GM21786 (cell line): ENCODE data around the gene NMT1.

Experiments
- ATAC-seq: cut with Tn5 transposase; IDR thresholded peaks from one replicate; pipeline ENCODE4 v1.9.1; 2021; ENCODE audit not compliant: unreplicated experiment

Gene NMT1

DNA sequence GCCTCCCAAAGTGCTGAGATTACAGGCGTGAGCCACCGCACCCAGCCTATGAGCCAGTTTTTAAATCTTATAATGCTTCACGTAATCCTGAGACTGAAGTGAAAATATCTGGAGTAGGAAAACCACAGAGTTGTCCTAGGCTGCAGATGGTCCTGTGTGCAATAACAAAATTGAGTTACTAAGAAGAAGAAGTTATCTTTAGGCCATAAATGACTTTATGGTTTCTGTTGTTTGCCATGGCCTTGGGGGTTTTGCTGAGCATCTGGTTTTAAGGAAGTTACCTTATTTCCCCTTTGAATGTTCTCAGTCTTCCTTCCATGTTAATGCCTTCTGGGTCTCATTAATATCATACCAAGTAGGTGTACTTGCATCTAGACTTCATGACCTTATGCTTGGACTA lies 16.5 kb downstream of the NMT1 start:
- no peak for ATAC-seq

DNA sequence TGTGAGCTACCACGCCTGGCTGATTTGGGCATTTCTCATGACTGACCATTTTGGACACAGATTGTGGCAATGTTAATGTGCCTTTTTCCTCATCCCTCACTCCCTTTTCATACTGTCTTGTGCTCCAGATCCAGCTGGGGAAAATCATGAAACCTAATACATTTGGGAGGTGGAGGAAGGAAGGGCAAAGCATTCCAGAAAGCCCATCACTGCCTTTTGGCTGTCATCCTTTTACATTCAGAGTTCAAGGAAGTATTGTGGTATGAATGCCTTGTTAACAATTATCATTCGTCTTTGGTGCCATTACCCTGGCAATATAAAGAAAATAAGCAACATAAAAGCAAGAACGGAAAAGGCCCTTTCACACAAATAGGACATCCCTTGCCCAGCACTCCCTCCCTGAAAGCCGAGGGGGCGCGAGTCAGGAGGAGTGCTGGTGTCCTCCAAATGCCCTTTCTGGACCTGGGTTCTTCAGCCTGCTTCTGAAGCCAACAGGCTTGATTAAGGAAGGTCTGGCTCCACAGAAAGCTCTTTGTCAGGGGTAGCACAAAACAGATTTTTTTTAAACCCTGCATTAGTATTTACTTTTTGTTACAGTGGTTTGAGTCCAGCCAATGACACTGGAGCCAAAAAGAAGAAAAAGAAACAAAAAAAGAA lies 20.1 kb downstream of the NMT1 start:
- no peak for ATAC-seq

GRCh38 chr17:45086391-45086790 lies 25.3 kb downstream of the NMT1 start:
- ATAC-seq = no peak

- no peak for ATAC-seq
Observed at GRCh38 chr17:45086865-45087503, 25.9 kb downstream of the NMT1 start.

DNA sequence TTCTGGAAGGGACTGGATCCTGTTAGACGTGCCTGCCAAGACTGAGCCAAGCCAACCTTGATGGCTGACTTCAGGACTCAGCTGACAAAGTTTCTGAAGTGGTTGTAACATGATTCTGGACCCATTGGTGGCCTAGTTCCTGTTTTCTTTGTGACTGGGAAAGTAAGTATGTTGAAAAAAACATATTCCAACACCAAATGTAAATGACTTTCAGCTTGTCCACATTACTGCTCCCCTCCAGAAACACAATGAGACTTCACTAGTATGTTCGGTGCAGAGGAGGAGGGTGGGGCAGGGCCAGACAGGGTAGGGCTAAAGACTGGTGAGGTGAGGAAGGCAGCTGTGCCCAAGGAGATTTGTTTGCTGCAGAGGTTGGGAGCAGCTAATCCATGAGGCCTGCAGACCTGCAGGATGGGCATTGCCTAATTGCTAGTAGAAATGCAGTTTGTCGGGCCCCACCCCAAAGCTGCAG lies 26.4 kb downstream of the NMT1 start:
- ATAC-seq = no peak

- ATAC-seq = no peak
Observed at GRCh38 chr17:45087978-45088377, 26.9 kb downstream of the NMT1 start.

DNA sequence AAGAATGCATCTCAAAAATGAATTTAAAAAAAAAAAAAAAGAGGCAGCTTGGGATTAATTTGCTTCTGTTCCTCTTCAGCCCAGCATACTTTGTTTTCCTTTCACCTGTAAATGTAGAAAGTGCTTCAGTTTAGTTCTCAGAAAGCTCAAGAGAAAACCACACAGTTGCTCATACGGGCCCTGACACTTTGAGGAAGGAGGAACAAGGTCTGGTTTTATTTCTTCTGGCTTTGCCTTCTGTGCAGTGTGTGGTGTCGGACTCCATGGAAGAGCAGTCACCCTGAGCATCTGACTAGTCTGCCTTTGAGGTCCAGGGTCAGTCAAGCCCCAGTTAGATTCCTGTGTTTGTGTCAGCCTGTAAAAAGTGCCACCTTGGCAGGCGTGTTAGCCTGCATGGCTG lies 27.6 kb downstream of the NMT1 start:
- no peak for ATAC-seq

- ATAC-seq = no peak
Observed at GRCh38 chr17:45090711-45091110, 29.6 kb downstream of the NMT1 start.

- no peak for ATAC-seq
Observed at GRCh38 chr17:45091778-45092425, 30.8 kb downstream of the NMT1 start.

DNA sequence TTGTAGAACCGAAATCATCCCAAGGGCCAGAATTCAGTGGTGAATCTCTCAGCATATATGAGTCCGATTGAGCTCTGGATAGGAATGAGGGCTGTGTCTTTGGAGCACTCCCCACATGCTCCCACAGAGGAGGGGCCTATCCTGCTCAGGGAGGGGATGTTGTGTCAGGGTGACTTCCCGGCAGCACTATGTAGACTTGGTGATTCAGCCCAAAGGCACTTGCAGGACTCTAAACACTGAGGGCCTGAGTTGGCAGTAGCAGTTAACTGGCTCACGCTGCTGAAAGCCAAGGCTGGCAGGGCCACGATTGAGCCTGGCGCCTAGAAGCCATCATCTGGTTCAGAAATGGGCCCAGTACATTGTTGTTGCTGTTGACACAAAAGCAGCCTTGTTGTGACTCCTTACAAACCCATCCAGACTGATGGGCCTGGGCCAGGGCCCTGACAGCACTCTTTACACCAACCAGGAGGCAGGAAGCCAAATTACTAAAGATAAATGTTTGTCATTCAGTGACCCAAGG lies 31.9 kb downstream of the NMT1 start:
- no peak for ATAC-seq

- no peak for ATAC-seq
Observed at GRCh38 chr17:45093444-45094110, 32.5 kb downstream of the NMT1 start.

- no peak for ATAC-seq
Observed at GRCh38 chr17:45096141-45096540, 35.0 kb downstream of the NMT1 start.

DNA sequence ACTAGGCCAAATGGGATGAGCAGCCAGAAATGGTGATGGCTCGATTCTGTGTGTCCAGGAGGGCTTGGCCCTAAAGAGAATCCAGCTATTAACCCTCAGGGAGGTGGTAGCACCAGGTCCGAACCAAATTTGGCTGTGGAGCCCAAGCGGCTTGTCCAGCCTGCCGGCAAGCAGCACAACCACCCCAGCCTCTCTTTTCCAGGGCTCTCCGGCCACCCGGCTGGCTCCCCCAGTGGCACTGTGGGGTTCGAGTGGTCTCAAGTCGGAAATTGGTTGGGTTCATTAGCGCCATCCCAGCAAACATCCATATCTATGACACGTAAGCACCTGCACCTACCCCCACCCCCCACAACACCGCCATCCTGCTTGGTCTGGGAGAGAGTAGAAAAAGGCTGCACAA lies 35.8 kb downstream of the NMT1 start:
- ATAC-seq = no peak

DNA sequence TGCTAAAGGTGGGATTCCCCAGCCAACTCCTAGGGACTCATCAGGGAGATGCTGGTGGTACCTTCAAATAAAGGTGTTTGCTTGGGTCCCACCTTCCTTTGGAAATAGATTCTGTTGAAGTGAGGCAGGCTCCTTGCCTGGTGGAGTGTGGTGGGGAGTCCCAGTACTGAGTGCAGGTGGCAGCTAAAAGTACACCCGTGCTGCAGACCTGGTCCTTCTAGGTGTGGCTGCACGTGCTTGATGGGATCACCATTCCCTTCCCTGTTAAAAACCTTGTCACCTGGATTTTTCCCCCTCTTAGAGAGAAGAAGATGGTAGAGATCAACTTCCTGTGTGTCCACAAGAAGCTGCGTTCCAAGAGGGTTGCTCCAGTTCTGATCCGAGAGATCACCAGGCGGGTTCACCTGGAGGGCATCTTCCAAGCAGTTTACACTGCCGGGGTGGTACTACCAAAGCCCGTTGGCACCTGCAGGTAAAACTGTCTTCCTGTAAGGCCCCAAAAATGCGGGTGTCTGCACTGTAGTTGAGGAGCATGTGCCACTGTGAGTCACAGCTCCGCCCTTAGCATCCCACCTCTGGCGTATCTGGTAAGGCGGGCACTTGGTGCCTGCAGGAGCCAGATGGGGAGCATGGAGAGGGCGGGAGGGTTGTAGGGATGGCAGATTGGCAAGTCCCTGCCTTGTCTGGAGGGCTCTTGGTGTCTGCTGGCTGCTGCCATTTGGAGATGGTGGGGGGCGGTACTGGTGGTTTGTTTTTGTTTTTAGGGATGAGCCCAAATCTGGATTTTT lies 37.2 kb downstream of the NMT1 start:
- no peak for ATAC-seq

- no peak for ATAC-seq
Observed at GRCh38 chr17:45098869-45099616, 37.9 kb downstream of the NMT1 start.

DNA sequence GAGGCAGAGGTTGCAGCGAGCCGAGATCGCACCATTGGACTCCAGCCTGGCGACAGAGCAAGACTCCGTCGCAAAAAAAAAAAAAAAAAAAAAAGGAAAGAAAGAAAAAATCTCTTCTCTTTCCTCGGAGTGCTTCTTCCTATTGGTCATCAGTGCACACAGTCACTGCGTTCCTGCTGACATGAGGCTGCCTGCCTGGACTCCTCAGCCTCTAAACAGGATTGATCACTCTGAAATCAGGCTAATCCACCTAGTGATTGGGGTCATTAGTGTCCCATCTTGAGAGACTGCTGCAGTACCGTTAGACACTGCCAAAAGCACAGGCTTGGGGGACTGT lies 40.4 kb downstream of the NMT1 start:
- ATAC-seq = no peak

GRCh38 chr17:45101883-45102811 lies 41.0 kb downstream of the NMT1 start:
- ATAC-seq = no peak

GRCh38 chr17:45102856-45103255 lies 41.7 kb downstream of the NMT1 start:
- ATAC-seq = no peak

GRCh38 chr17:45103269-45103795 lies 42.2 kb downstream of the NMT1 start:
- no peak for ATAC-seq
